Measurements from ENCODE around the gene TMEM237. TPM values are rescaled to one million over a fixed set of nuclear protein-coding genes. Genes with fewer than 3 reads are reported as not detected.

TMEM237 gene
- total and polyA plus RNA-seq, 2 donors (not counting 1 experiment from before 2014, with no cell fraction given) = 0.76 to 4.2 TPM

DNA sequence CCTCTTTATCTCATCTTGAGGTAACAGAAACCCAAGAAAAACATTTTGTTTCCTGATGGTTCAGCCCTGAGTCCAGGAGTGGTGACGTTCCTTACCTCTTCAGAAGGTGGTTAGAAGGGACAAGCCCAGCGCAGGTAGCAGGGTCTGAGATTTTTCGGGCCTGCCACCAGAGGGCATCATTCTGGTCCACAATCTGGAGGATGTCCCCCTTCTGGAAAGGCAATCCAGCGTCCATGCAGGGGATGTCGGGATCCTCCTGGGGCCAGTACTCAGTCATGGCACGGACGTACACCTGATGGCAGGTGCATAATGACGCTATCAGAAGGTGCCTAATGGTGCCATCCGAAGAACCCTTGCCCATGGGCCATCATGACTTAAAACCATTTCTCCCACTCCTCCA, 37.4 kb upstream of the TMEM237 start:
- DNase-seq (no peak), ATAC-seq (ENCODE audit: low read depth) (no peak)
- Mint-ChIP-seq H3K27me3 (peaks cover 23% of the 10 kb centered on the region), H3K4me3 (no peak overlapping the region), H3K27ac (no peak overlapping the region), H3K9me3 (ENCODE audit: insufficient read depth) (no peaks in the 10 kb centered on the region), H3K4me1 (no peaks in the 10 kb centered on the region)
- H3K4me3 ChIP-seq (ENCODE audit: control extremely low read depth in 1 of 5, extremely low read depth in 1 of 5, insufficient read depth in 1 of 5, low read depth in 2 of 5, low read length in 4 of 5) = no peak overlapping the region
- H3K79me2 ChIP-seq (ENCODE audit: control insufficient read depth, insufficient read depth, low read length) = no peaks in the 10 kb centered on the region
- no peaks in the 10 kb centered on the region for H3K4me1 ChIP-seq (ENCODE audit: control insufficient read depth in 2 of 2, insufficient read depth in 2 of 2, low read length in 2 of 2)
- peaks cover 0 to 11% (median 2%) of the 10 kb centered on the region in 4 experiments for H3K27me3 ChIP-seq (replicated peaks in 1 of 4; ENCODE audit: control extremely low read depth in 1 of 4, control insufficient read depth in 3 of 4, insufficient read depth in 4 of 4, low read length in 3 of 4)
- no peak overlapping the region for H3K27ac ChIP-seq (ENCODE audit: low read length in 2 of 2)
- no peak overlapping the region for H3K4me2 ChIP-seq (replicated peaks; ENCODE audit: low read depth, low read length, poor library complexity, severe bottlenecking)
- CTCF ChIA-PET = interaction anchor here (2.1 kb wide), 1 partner anchor 10 kb away, joined by 5 read pairs; no protein-coding TSS in a partner anchor
- H4K20me1 ChIP-seq (ENCODE audit: control insufficient read depth, insufficient read depth, low read length, poor library complexity, severe bottlenecking) = no peaks in the 10 kb centered on the region
- POLR2A ChIA-PET = no interaction called here
- H2AFZ ChIP-seq (ENCODE audit: insufficient read depth, low read depth, low read length, poor library complexity, severe bottlenecking) = no peak overlapping the region
- 78% methylated on average over 9 of the region's 9 CpGs for WGBS (ENCODE audit: insufficient coverage)
- intact Hi-C loops (cut with micrococcal nuclease) = no loop called here
- no peaks in the 10 kb centered on the region for H3K9me3 ChIP-seq (ENCODE audit: control extremely low read depth in 1 of 3, control insufficient read depth in 2 of 3, insufficient read depth in 1 of 3, low read length in 2 of 3)
- TF ChIP-seq EZH2 (IDR thresholded peaks at IDR 0.05; ENCODE audit: borderline replicate concordance, insufficient read depth, low read depth, low read length, poor library complexity, severe bottlenecking) = no peak
- TF ChIP-seq, protein P1, sequence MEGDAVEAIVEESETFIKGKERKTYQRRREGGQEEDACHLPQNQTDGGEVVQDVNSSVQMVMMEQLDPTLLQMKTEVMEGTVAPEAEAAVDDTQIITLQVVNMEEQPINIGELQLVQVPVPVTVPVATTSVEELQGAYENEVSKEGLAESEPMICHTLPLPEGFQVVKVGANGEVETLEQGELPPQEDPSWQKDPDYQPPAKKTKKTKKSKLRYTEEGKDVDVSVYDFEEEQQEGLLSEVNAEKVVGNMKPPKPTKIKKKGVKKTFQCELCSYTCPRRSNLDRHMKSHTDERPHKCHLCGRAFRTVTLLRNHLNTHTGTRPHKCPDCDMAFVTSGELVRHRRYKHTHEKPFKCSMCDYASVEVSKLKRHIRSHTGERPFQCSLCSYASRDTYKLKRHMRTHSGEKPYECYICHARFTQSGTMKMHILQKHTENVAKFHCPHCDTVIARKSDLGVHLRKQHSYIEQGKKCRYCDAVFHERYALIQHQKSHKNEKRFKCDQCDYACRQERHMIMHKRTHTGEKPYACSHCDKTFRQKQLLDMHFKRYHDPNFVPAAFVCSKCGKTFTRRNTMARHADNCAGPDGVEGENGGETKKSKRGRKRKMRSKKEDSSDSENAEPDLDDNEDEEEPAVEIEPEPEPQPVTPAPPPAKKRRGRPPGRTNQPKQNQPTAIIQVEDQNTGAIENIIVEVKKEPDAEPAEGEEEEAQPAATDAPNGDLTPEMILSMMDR (IDR thresholded peaks at IDR 0.05) = peak; percentile 19
- no peak overlapping the region for H3K9ac ChIP-seq (ENCODE audit: low read length)
- no peaks in the 10 kb centered on the region for H3K36me3 ChIP-seq (replicated peaks in 1 of 2; ENCODE audit: control extremely low read depth in 1 of 2, control insufficient read depth in 1 of 2, extremely low read depth in 1 of 2, insufficient read depth in 2 of 2, low read length in 1 of 2)

DNA sequence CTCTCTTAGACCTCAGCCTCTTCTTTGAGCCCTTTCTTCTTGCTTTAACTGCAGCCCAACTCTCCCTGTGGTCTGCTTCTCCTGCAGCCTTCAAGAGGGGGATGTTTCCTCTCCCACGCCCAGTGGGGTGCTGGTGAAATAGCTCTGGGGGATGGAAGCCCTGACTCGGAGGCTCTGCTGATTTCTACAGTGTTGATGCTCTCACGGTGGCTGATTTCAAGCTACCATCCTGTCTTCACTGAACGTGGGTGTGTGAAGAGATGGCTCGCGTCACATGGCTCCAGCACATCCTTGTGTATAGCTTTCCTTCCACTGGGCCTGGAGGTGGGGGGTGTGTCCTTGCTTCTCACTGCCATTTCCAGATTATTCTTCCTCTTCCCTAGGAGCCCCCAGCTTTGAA, 35.1 kb upstream of the TMEM237 start:
- H3K9me3 Mint-ChIP-seq (ENCODE audit: insufficient read depth) = no peaks in the 10 kb centered on the region
- H3K27ac Mint-ChIP-seq = no peak overlapping the region
- Histone ChIP-seq H3K36me3 (replicated peaks in 1 of 2; ENCODE audit: control extremely low read depth in 1 of 2, control insufficient read depth in 1 of 2, extremely low read depth in 1 of 2, insufficient read depth in 2 of 2, low read length in 1 of 2) (no peaks in the 10 kb centered on the region), H3K79me2 (ENCODE audit: control insufficient read depth, insufficient read depth, low read length) (no peaks in the 10 kb centered on the region), H3K27me3 (replicated peaks in 1 of 4; ENCODE audit: control extremely low read depth in 1 of 4, control insufficient read depth in 3 of 4, insufficient read depth in 4 of 4, low read length in 3 of 4) (peaks cover 0 to 11% (median 2%) of the 10 kb centered on the region in 4 experiments), H3K9ac (ENCODE audit: low read length) (no peak overlapping the region), H4K20me1 (ENCODE audit: control insufficient read depth, insufficient read depth, low read length, poor library complexity, severe bottlenecking) (no peaks in the 10 kb centered on the region), H3K27ac (ENCODE audit: low read length in 2 of 2) (no peak overlapping the region), H3K4me1 (ENCODE audit: control insufficient read depth in 2 of 2, insufficient read depth in 2 of 2, low read length in 2 of 2) (no peaks in the 10 kb centered on the region), H3K9me3 (ENCODE audit: control extremely low read depth in 1 of 3, control insufficient read depth in 2 of 3, insufficient read depth in 1 of 3, low read length in 2 of 3) (no peaks in the 10 kb centered on the region), H3K4me3 (ENCODE audit: control extremely low read depth in 1 of 5, extremely low read depth in 1 of 5, insufficient read depth in 1 of 5, low read depth in 2 of 5, low read length in 4 of 5) (no peak overlapping the region), H3K4me2 (replicated peaks; ENCODE audit: low read depth, low read length, poor library complexity, severe bottlenecking) (no peak overlapping the region), H2AFZ (ENCODE audit: insufficient read depth, low read depth, low read length, poor library complexity, severe bottlenecking) (no peak overlapping the region)
- intact Hi-C loops (cut with micrococcal nuclease) = no loop called here
- H3K4me3 Mint-ChIP-seq = no peak overlapping the region
- ChIA-PET CTCF (interaction anchor here (1.5 kb wide), 1 partner anchor 15 kb away, joined by 3 read pairs; no protein-coding TSS in a partner anchor), POLR2A (interaction anchor here (0.5 kb wide), 1 partner anchor 218 kb away, joined by 6 read pairs; no protein-coding TSS in a partner anchor)
- TF ChIP-seq, protein P1 (IDR thresholded peaks at IDR 0.05) = no peak
- no peak for TF ChIP-seq EZH2 (IDR thresholded peaks at IDR 0.05; ENCODE audit: borderline replicate concordance, insufficient read depth, low read depth, low read length, poor library complexity, severe bottlenecking)
- WGBS (ENCODE audit: insufficient coverage) = 85% methylated on average over 3 of the region's 6 CpGs
- no peak for ATAC-seq (ENCODE audit: low read depth)
- no peaks in the 10 kb centered on the region for H3K4me1 Mint-ChIP-seq
- peaks cover 15% of the 10 kb centered on the region for H3K27me3 Mint-ChIP-seq
- no peak for DNase-seq
